AG08396 (cell line): ENCODE results near the gene ZNF804A.

Experiments used
- DNase-seq: peaks from one replicate; pipeline ENCODE4 v3.0.0; 2012; ENCODE audit warnings: low spot score, mixed read lengths

The ZNF804A gene

GRCh38 chr2:184938221-184938985 is 340.1 kb downstream of the ZNF804A start:
- no peak for DNase-seq

GRCh38 chr2:184945326-184945725 is 347.0 kb downstream of the ZNF804A start:
- no peak for DNase-seq

GRCh38 chr2:184945824-184946223 is 347.5 kb downstream of the ZNF804A start:
- no peak for DNase-seq

- no peak for DNase-seq
These were observed 358.5 kb downstream of the ZNF804A start for GRCh38 chr2:184956856-184957255.

GRCh38 chr2:184971546-184972068 is 373.3 kb downstream of the ZNF804A start:
- DNase-seq: no peak
